Activated naive CD4-positive, alpha-beta T cell treated with anti-CD3 and anti-CD28 coated beads for 36 hours (primary cell): ENCODE measurements around the gene RER1. TPM values are rescaled to one million over a fixed set of nuclear protein-coding genes. Genes with fewer than 3 reads are reported as not detected.
A peak's percentile ranks its signal among the peaks of the same experiment; 100 is the strongest.

Experiments
- CTCF ChIA-PET: fragments of 350-600 bp; sonication (Branson Sonifier 250); formaldehyde crosslinking; loops from one replicate; lab custom pipeline; 2021; ENCODE audit warnings: antibody characterized with exemption; lab: Charles Lee
- DNase-seq: peaks from one replicate; pipeline ENCODE4 v3.0.0-alpha.2; 2020
- H3K27ac Mint-ChIP-seq: one replicate; pipeline ENCODE4 v1.8.0; 2021; ENCODE audit warnings: mild to moderate bottlenecking, mixed read lengths
- H3K27me3 Mint-ChIP-seq: one replicate; pipeline ENCODE4 v1.8.0; 2021; ENCODE audit warnings: low read depth, mixed read lengths
- H3K36me3 Mint-ChIP-seq: one replicate; pipeline ENCODE4 v1.8.0; 2021; ENCODE audit warnings: low read depth, mixed read lengths
- H3K4me1 Mint-ChIP-seq: one replicate; pipeline ENCODE4 v1.8.0; 2021; ENCODE audit warnings: low read depth, mixed read lengths
- H3K4me3 Mint-ChIP-seq: one replicate; pipeline ENCODE4 v1.8.0; 2021; ENCODE audit warnings: mild to moderate bottlenecking, moderate library complexity, mixed read lengths
- H3K9me3 Mint-ChIP-seq: one replicate; pipeline ENCODE4 v1.8.0; 2021; ENCODE audit warnings: mixed read lengths
- intact Hi-C: fragments of 100-400 bp; cut with micrococcal nuclease; formaldehyde crosslinking; loops from one replicate; pipeline ENCODE4 v1.15.1; 2023
- total RNA-seq, 2 experiments: library from RNA; stranded (reverse); gene quantifications; one replicate each; pipeline ENCODE4 v1.2.3, GENCODE V29; 2021

Gene RER1
- total RNA-seq, 2 experiments from 2014 or later: 115 to 124 TPM

DNA sequence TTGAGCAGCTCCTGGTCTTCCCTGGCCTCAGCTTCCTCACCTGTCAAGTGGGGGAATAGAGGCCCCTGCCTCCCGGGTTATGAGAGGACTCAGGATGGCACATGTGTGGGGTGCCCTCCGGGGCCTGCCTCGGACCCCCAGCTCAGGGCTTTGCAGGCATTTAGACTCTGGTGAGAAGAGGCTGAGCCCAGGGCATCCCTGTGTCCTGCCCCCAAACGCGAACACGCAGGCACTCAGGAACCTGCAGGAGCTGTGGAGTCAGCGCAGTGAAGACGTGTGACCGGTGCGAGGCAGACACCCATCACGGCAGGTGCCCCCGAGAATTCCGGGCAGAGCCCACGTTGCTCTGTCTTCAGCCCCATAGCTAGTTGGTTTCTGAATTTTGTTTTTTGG, 26.2 kb downstream of the RER1 start:
- Mint-ChIP-seq H3K27ac (no peak overlapping the region), H3K36me3 (no peaks in the 10 kb centered on the region), H3K9me3 (peaks cover under 1% of the 10 kb centered on the region), H3K27me3 (no peaks in the 10 kb centered on the region), H3K4me1 (peaks cover 32% of the 10 kb centered on the region), H3K4me3 (no peak overlapping the region)
- intact Hi-C loops: loop anchor here (10.0 kb wide), 1 partner anchor 387 kb away; the partner anchor contains the start of gene TTC34
- DNase-seq: no peak
- CTCF ChIA-PET: no interaction called here

DNA sequence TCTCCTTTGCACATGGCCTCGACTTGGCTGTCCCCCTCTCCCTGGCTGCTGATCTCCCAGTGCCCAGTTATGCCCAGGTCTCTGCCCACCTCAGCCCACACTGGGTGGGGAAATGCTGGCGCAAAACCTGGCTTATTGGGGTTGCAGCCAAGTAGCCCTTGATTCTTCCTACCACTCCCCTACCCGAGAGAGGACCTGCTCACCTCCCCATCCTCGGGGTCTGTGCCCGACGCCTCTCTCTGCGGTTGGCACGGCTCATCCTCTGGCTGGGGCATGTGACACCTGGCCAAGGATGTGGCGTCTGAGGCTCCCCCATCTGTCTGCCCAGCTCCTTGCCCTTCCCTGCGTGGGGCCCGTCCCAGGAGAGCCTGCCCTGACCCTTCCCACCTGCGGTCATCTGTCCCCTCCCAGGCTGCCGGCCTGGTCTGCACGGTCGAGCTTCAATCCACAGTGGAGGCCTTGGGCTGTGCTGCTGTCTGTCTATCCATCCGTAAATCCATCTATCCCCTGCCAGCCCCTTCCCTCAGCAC, 27.2 kb downstream of the RER1 start:
- peaks cover 30% of the 10 kb centered on the region for H3K4me1 Mint-ChIP-seq
- peaks cover 6% of the 10 kb centered on the region for H3K9me3 Mint-ChIP-seq
- CTCF ChIA-PET: no interaction called here
- H3K27me3 Mint-ChIP-seq: no peaks in the 10 kb centered on the region
- no peak overlapping the region for H3K4me3 Mint-ChIP-seq
- no peaks in the 10 kb centered on the region for H3K36me3 Mint-ChIP-seq
- DNase-seq: no peak
- H3K27ac Mint-ChIP-seq: no peak overlapping the region
- intact Hi-C loops: loop anchor here (10.0 kb wide), 1 partner anchor 386 kb away; the partner anchor contains the start of gene TTC34

DNA sequence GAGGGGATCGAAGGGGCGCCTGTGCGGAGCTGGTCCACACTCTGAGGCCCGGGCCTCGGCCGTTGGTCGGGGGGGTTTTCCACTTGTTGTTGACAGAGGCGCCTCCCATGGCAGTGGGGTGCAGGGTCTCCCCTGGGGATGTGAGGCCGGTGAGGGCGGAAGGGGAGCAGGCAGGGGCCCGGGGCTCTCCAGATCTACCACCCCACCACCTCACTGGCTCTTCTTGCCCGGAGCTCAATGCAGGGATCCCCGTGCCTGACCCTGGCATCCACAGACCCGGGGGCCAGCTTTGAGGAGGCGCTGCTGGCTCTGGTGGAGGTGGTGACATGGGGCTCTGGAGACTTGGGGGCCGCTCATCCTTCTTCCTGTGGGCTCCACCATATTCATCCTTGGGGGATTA, 27.8 kb downstream of the RER1 start:
- intact Hi-C loops: loop anchor here (10.0 kb wide), 1 partner anchor 385 kb away; the partner anchor contains the start of gene TTC34

GRCh38 chr1:2422523-2422922, 30.9 kb downstream of the RER1 start:
- intact Hi-C loops: no loop called here
- no peaks in the 10 kb centered on the region for H3K36me3 Mint-ChIP-seq
- DNase-seq: no peak
- H3K27me3 Mint-ChIP-seq: no peaks in the 10 kb centered on the region
- CTCF ChIA-PET: no interaction called here
- no peak overlapping the region for H3K27ac Mint-ChIP-seq
- no peaks in the 10 kb centered on the region for H3K4me1 Mint-ChIP-seq
- no peak overlapping the region for H3K4me3 Mint-ChIP-seq
- H3K9me3 Mint-ChIP-seq: peaks cover 6% of the 10 kb centered on the region

More for the DNA sequence above, 27.8 kb downstream of the RER1 start:
- no peak overlapping the region for H3K4me3 Mint-ChIP-seq
- peaks cover 25% of the 10 kb centered on the region for H3K4me1 Mint-ChIP-seq
- no peak for DNase-seq
- H3K27ac Mint-ChIP-seq: no peak overlapping the region
- H3K36me3 Mint-ChIP-seq: no peaks in the 10 kb centered on the region
- peaks cover 6% of the 10 kb centered on the region for H3K9me3 Mint-ChIP-seq
- H3K27me3 Mint-ChIP-seq: no peaks in the 10 kb centered on the region
- CTCF ChIA-PET: no interaction called here

GRCh38 chr1:2425892-2426291, 34.3 kb downstream of the RER1 start:
- no peaks in the 10 kb centered on the region for H3K27me3 Mint-ChIP-seq
- no peak overlapping the region for H3K4me3 Mint-ChIP-seq
- no peak for DNase-seq
- no peak overlapping the region for H3K27ac Mint-ChIP-seq
- peaks cover 10% of the 10 kb centered on the region for H3K9me3 Mint-ChIP-seq
- no peaks in the 10 kb centered on the region for H3K36me3 Mint-ChIP-seq
- CTCF ChIA-PET: no interaction called here
- intact Hi-C loops: no loop called here
- H3K4me1 Mint-ChIP-seq: no peaks in the 10 kb centered on the region

- Mint-ChIP-seq H3K36me3 (no peaks in the 10 kb centered on the region), H3K27me3 (no peaks in the 10 kb centered on the region), H3K4me1 (no peaks in the 10 kb centered on the region), H3K9me3 (peaks cover 10% of the 10 kb centered on the region), H3K27ac (no peak overlapping the region), H3K4me3 (no peak overlapping the region)
- intact Hi-C loops: no loop called here
- no peak for DNase-seq
- CTCF ChIA-PET: no interaction called here
Measured at GRCh38 chr1:2426540-2426939, 34.9 kb downstream of the RER1 start.

DNA sequence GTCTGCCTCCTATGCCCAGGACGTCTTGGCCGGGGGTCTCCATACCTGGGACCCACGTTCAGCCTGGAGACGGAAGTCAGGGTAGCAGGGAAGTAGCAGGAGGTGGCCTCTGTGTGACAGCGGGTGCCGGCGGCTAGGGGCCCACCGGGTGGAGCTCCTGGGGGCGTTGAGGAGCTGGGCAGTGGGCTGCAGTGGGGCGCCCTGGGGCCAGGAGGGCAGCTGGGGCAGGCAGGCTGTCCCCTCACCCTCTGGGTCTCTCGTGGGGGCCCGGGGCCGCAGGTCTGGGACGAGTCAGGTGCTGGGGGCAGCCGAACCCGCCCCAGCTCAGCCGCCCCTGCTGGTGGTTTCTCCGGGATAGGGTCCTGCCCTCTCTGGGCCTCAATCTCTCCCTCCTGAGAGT, 35.4 kb downstream of the RER1 start:
- Mint-ChIP-seq H3K36me3 (no peaks in the 10 kb centered on the region), H3K27me3 (no peaks in the 10 kb centered on the region), H3K9me3 (peaks cover 10% of the 10 kb centered on the region), H3K4me1 (no peaks in the 10 kb centered on the region), H3K4me3 (no peak overlapping the region), H3K27ac (no peak overlapping the region)
- intact Hi-C loops: no loop called here
- DNase-seq: no peak
- CTCF ChIA-PET: no interaction called here

- DNase-seq: no peak
- Mint-ChIP-seq H3K4me1 (no peaks in the 10 kb centered on the region), H3K36me3 (no peaks in the 10 kb centered on the region), H3K9me3 (peaks cover 8% of the 10 kb centered on the region), H3K27ac (no peak overlapping the region), H3K4me3 (no peak overlapping the region), H3K27me3 (no peaks in the 10 kb centered on the region)
- intact Hi-C loops: no loop called here
- CTCF ChIA-PET: no interaction called here
Measured at GRCh38 chr1:2427976-2428375, 36.3 kb downstream of the RER1 start.

- Mint-ChIP-seq H3K27ac (no peak overlapping the region), H3K4me3 (no peak overlapping the region), H3K9me3 (peaks cover 4% of the 10 kb centered on the region), H3K4me1 (no peaks in the 10 kb centered on the region), H3K36me3 (no peaks in the 10 kb centered on the region), H3K27me3 (no peaks in the 10 kb centered on the region)
- intact Hi-C loops: no loop called here
- DNase-seq: no peak
- CTCF ChIA-PET: no interaction called here
Measured at GRCh38 chr1:2428490-2428889, 36.8 kb downstream of the RER1 start.

DNA sequence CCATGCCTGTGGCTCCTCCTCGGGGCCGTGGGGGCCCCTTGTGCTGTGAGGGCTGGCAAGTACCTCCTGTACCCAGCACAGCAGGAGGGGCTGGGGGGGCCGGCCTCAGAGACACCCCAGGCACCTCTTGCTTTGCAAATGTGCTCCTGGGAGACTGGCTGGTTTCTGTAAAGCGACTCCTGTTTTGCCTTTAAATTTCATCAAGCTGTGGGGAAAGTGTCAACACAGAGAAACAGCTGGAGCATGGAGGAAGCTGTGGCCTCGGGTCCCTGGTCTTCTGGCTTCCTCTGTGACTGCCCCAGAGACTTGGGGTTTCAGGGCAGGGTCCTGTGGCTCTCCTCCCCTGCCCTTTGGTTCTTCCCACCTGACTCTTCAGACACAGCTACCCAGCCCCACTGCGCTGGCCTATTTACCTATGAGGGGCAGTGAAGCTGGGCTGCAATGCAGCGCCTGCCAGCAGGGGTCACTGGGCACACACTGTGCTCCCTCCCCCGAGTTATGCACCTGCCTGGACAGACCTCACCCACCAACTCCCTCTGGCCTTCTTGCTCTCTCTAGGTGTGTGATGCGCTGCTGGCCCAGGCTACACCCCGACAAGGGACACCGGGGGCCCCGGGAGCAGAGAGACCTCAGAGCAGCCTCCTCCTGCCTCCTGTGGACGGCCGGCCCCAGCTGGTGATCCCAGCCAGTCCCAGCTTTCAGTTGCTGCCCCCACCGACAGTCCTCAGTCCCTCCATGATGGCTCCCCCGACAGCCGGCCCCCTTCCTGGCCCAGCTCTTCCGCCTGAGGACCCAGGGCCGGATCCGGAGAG, 38.3 kb downstream of the RER1 start:
- Mint-ChIP-seq H3K36me3 (no peaks in the 10 kb centered on the region), H3K27me3 (no peaks in the 10 kb centered on the region), H3K27ac (no peak overlapping the region), H3K4me1 (no peaks in the 10 kb centered on the region), H3K9me3 (peaks cover 4% of the 10 kb centered on the region), H3K4me3 (no peak overlapping the region)
- peak; percentile 35 for DNase-seq
- intact Hi-C loops: no loop called here
- CTCF ChIA-PET: interaction anchor here (0.8 to 1.3 kb wide), 3 partner anchors 9 to 94 kb away, joined by 3 read pairs; no protein-coding TSS in a partner anchor

DNA sequence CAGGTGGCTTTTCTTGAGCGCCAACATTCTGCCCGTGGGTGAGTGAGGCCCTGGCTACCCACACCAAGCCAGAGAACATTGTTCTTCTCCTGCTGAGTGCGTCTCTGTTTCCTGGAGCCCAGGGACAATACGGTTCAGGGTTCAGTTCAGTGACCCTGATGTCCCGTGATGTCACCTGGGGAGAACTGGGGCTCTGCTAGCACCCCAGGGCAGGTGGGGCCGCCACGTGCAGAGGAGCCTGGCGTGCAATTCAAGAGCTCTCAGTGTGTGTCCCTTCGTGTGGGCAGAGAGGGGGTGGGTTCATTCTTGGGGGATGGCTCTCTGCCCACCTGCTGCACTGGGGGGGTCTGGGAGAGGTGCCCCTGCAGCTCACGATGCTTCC, 38.9 kb downstream of the RER1 start:
- Mint-ChIP-seq H3K4me1 (no peaks in the 10 kb centered on the region), H3K27ac (no peak overlapping the region), H3K36me3 (no peaks in the 10 kb centered on the region), H3K27me3 (no peaks in the 10 kb centered on the region), H3K4me3 (no peak overlapping the region), H3K9me3 (peaks cover 4% of the 10 kb centered on the region)
- CTCF ChIA-PET: interaction anchor here (1.3 kb wide), 1 partner anchor 10 kb away, joined by 3 read pairs; no protein-coding TSS in a partner anchor
- intact Hi-C loops: no loop called here
- no peak for DNase-seq

GRCh38 chr1:2431103-2431502, 39.5 kb downstream of the RER1 start:
- Mint-ChIP-seq H3K4me3 (no peak overlapping the region), H3K27me3 (no peaks in the 10 kb centered on the region), H3K9me3 (peaks cover 4% of the 10 kb centered on the region), H3K36me3 (no peaks in the 10 kb centered on the region), H3K4me1 (no peaks in the 10 kb centered on the region), H3K27ac (no peak overlapping the region)
- intact Hi-C loops: no loop called here
- DNase-seq: no peak
- CTCF ChIA-PET: no interaction called here

DNA sequence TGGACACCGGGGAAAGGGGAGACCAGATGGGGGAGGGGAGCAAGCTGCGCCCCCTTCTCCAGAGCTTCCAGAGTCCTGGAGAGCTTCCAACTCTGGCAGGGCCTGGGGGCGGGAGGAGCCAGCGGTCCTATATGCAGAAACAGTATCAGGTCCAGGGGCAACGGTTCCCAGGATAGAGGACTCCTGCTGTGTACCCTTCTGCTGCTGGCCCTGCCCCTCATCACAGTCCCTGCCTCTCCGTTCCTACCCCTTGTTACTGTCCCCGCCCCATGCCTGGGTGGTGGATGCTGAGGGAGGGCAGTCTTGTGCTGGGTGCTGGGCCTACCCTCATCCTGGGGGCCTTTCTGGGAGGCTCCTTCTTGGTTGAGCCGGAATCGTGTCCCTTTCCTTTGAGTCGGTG, 39.9 kb downstream of the RER1 start:
- Mint-ChIP-seq H3K27ac (no peak overlapping the region), H3K36me3 (no peaks in the 10 kb centered on the region), H3K4me1 (no peaks in the 10 kb centered on the region), H3K9me3 (peaks cover 4% of the 10 kb centered on the region), H3K4me3 (no peak overlapping the region), H3K27me3 (no peaks in the 10 kb centered on the region)
- CTCF ChIA-PET: no interaction called here
- DNase-seq: no peak
- intact Hi-C loops: no loop called here
